ENCODE results near the gene ZNF2.

DNA sequence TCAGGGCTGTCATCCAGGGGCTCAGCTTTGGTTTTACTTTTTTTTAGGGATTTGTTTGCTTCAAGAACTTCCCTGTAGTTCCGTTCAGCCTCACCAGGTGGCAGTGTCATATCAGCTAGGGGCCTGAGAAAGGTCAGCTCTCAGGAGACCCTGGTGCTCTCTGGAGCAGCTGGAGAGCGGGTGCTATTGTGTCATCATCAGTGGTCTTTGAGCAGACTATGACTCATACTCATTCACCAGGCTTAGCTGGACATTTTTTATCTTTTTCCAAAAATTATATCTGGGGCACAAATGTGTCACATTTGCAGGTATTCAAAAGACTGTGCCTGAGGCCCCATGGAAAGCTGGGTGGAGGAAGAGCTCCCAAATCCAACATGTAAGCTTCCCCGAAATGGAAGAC, 66.1 kb downstream of the ZNF2 start:
- TF ChIP-seq, protein P1, sequence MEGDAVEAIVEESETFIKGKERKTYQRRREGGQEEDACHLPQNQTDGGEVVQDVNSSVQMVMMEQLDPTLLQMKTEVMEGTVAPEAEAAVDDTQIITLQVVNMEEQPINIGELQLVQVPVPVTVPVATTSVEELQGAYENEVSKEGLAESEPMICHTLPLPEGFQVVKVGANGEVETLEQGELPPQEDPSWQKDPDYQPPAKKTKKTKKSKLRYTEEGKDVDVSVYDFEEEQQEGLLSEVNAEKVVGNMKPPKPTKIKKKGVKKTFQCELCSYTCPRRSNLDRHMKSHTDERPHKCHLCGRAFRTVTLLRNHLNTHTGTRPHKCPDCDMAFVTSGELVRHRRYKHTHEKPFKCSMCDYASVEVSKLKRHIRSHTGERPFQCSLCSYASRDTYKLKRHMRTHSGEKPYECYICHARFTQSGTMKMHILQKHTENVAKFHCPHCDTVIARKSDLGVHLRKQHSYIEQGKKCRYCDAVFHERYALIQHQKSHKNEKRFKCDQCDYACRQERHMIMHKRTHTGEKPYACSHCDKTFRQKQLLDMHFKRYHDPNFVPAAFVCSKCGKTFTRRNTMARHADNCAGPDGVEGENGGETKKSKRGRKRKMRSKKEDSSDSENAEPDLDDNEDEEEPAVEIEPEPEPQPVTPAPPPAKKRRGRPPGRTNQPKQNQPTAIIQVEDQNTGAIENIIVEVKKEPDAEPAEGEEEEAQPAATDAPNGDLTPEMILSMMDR (conservative IDR thresholded peaks at IDR 0.05), result peak; percentile 92
- no peak for TF ChIP-seq ZFX (IDR thresholded peaks at IDR 0.05)
